Fibroblast of pulmonary artery (primary cell): ENCODE measurements around the gene FBXO9.
"Not testable (repeated sequence)": the region's sequence is repeated elsewhere in the genome, so short reads cannot be mapped to it uniquely, and the experiment has no call there.

Experiments
- DNase-seq: peaks from one replicate; pipeline ENCODE4 v3.0.0-alpha.2; 2010; ENCODE audit warnings: low read depth
- H3K4me3 ChIP-seq: replicated peaks from 2 replicates; pipeline ENCODE4 v1.5.1; 2011; ENCODE audit warnings: low read depth, mild to moderate bottlenecking, control low read depth, low read length, moderate library complexity
- CTCF ChIP-seq: IDR thresholded peaks from 2 replicates; pipeline ENCODE4 v1.5.1; 2011; ENCODE audit warnings: mild to moderate bottlenecking, control low read depth, low read length, inconsistent platforms; ENCODE audit errors: missing control alignments

FBXO9 gene

GRCh38 chr6:53056273-53056672 is 8.9 kb upstream of the FBXO9 start:
- no peak for DNase-seq
- TF ChIP-seq CTCF, result no peak
- H3K4me3 ChIP-seq, result no peak overlapping the region

- H3K4me3 ChIP-seq, result no peak overlapping the region
- no peak for TF ChIP-seq CTCF
- DNase-seq, result no peak
These were observed 6.6 kb upstream of the FBXO9 start for GRCh38 chr6:53058388-53059195.

DNA sequence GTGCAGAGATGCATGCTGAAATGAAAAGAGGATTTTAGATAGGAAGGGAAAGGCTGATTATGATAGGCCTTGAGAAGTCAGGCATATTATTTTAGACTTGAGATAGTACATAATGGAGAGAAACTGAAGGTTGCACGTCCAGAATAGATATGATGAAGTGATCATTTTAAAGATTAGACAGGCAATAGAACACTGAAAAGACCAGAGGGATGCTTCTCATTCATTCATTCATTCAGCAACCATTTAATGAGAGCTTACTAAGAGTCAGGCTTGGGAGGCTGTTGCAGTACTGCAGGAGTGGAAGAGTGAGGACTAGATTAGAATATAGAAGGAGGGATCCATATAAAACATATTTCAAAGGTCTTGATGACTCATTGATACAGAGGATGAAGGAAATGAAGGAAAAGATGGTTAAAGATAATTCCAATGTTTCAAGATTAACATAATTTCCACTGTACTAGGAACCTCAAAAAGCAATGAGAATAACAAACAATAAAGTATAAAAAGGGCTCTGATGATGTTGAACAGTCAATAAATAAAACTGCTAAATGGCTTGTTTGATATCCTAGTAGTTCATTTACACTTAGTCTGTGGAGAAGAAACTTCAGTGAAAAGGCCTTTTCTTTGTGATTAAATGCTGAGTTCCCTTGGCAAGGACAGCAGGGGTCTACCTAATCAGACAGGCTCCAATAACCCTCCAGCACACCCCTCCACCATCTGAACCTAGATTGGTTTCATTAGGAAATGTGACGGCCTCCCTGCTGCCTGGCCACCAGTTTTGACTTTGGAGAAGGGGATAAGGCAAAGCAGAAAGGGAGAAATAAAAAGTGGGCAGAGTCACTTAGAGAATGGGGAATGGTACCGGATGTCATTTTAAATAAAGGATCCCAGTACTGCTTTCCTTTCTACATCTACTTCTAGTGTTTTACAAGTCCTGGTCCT is 5.3 kb upstream of the FBXO9 start:
- H3K4me3 ChIP-seq, result peak overlapping the region; percentile 79
- no peak for DNase-seq
- no peak for TF ChIP-seq CTCF

DNA sequence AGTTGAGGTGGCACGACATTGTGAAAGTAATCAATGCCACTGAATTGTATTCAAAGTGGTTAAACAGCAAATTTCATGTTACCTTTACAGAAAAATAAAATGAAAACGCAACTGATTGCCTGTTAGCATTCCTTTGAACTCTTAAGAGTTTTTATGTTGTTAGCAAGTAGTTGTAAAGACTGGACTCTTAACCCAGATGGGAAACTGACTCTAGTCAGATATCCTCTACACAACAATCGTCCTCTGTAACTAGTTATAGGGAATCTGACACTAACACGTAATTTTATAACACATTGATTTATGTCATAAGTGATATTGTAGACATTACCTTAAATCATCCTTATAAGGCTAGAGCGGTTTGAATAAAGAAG is 3.0 kb upstream of the FBXO9 start:
- H3K4me3 ChIP-seq, result peak overlapping the region; percentile 79
- no peak for TF ChIP-seq CTCF

DNA sequence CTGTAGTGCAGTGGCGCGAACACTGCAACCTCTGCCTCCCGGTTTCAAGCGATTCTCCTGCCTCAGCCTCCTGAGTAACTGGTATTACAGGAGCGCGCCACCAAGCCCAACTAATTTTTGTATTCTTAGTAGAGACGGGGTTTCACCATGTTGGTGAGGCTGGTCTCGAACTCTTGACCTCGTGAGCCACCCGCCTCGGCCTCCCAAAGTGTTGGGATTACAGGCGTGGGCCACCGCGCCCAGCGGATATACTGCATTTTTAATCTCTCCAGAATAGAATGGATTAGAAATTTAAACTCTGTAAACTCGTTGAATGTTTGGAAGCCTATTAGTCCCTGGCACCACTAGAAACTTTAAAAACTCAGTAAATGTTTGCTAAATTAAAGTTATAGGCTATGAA is 949 bp upstream of the FBXO9 start:
- not testable (repeated sequence) for H3K4me3 ChIP-seq, DNase-seq

More for the DNA sequence above, 3.0 kb upstream of the FBXO9 start:
- no peak for DNase-seq

DNA sequence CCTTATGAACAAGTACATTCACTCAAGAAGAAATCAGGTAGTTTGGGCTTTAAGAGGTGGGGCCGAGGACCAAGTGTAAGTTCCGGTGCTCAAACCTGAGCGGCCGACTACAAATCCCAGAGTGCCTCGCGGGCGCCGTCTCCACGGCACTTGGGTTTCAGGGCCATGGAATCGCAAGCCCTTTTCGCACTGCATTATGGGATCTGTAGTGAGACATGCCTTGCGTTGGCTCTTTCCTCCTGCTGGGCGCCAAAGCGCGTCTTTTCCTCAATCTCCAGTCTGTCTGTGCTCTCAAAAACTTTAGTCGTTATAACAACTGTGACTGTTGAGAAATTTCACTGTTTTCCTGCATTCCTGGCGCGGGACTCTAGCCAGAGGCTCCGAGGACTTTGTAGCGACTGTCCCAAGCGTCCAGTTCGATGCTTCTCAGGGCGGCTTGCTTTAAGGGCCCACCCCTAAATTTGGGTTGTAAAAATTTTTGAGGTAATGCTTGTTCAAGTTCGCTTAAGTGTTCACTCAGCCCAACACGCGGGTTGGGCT is 408 bp upstream of the FBXO9 start:
- DNase-seq, result peak; percentile 98
- peak overlapping the region; percentile 73 for H3K4me3 ChIP-seq
- no peak for TF ChIP-seq CTCF

- DNase-seq, result no peak
- peak overlapping the region; percentile 73 for H3K4me3 ChIP-seq
- TF ChIP-seq CTCF, result no peak
These were observed 843 bp downstream of the FBXO9 start for GRCh38 chr6:53066077-53066417.
